GM10266 (cell line): ENCODE measurements around the gene ABHD14A.

Source experiments
- DNase-seq: peaks from one replicate; pipeline ENCODE4 v3.0.0; 2012; ENCODE audit errors: extremely low spot score
- TF ChIP-seq, protein P1 (sequence below): IDR thresholded peaks from 2 replicates; pipeline ENCODE4 v1.5.1; 2012; ENCODE audit warnings: mild to moderate bottlenecking, low read depth; ENCODE audit not compliant: control insufficient read depth, insufficient read depth; ENCODE audit errors: missing control alignments

Gene ABHD14A

DNA sequence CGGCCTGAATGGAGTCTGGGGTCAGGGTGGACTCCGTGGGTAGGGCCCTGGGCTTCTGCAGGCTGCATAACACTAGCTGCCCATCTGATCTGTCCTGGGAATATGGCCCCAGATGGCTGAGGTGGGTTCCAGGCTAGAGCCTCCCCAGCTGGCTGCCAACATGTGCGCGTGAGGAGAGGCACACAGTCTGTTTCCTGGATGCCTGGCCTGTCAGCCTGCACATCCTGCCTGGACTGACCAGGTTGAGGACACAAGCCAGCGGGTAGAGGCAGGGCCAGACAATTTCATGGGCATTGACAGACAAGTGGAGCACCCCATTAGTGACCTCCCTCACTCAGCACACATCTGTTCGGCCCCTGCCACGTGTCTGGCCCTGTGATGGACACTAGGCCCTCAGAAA is 50.6 kb downstream of the ABHD14A start:
- TF ChIP-seq, protein P1, sequence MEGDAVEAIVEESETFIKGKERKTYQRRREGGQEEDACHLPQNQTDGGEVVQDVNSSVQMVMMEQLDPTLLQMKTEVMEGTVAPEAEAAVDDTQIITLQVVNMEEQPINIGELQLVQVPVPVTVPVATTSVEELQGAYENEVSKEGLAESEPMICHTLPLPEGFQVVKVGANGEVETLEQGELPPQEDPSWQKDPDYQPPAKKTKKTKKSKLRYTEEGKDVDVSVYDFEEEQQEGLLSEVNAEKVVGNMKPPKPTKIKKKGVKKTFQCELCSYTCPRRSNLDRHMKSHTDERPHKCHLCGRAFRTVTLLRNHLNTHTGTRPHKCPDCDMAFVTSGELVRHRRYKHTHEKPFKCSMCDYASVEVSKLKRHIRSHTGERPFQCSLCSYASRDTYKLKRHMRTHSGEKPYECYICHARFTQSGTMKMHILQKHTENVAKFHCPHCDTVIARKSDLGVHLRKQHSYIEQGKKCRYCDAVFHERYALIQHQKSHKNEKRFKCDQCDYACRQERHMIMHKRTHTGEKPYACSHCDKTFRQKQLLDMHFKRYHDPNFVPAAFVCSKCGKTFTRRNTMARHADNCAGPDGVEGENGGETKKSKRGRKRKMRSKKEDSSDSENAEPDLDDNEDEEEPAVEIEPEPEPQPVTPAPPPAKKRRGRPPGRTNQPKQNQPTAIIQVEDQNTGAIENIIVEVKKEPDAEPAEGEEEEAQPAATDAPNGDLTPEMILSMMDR = no peak
- no peak for DNase-seq

DNA sequence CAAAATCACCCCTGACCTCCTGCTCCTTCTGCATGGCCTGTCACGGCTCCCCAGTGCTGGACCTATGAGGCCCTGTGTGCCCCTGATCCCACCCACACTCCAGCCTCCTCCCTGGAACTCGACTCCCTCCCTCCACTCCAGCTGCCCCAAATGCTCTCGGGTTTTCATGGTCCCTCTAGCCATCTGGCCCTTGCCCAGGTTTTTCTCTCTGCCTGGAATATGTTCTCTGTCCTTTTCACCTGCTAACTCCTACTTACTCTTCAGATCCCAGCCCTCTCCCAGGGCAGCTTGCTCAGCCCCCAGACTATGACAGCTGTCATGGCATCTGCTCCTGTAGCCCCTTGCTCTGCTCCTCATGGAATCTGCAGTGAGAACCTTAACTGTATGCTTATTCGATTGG is 51.2 kb downstream of the ABHD14A start:
- no peak for DNase-seq
- TF ChIP-seq, protein P1 = no peak

DNA sequence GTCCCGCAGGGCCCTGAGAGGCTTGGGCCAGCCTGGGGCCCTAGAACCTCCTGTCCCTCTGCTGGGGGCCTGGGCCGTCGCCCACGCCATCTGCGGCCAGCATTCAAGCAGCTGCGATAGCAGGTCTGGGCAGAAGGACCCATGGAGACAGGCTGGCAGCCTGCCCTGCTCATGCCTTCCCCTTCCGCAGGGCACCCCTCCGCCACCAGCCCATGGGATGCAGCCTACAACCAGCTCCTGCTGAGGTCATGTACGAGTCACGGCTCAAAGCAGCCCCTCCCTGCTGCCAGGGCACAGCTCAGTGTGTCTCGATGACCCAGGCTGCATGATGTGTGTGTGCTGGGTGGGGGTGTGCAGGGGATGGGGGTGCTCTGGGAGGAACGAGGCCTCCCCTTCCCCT is 53.7 kb downstream of the ABHD14A start:
- DNase-seq = no peak
- TF ChIP-seq, protein P1 = no peak

DNA sequence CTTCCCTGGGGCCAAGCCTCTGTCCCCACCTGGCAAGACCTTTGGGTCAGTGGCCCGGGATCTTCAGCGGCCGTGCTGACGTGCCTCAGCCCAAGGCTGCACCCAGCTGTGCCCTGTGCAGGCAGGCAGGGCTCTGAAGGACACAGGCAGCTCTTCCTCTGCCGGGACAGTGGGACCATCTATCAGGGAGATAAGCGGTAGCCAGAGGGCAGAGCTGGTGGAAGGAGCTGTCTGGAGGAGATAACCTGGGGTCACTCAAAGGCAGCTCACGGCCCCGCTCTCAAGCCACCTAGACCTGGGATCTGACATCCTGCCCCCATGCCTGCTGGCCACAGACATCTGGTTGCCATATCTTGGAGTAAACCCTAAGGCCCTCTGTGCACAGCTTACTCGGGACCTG is 54.2 kb downstream of the ABHD14A start:
- no peak for DNase-seq
- TF ChIP-seq, protein P1 = no peak

DNA sequence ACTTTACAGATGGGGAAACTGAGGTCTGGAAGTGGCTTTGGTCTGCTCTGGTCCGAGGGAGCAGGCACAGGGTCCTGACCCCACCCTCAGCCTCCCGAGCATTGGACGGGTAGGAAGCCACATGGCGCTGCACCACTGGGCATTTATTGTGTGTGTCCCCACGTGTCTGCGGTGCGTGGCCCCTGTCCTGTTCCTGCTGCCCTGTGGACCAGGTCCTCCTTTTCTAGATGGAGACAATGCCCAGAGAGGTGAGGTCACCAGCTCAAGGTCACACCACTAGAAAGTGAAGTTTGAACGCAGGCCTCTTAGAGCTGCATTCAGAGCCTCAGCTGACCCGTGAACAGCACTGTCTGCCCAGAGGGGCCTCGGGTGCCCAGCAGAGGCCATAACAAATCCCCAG is 54.7 kb downstream of the ABHD14A start:
- TF ChIP-seq, protein P1 = no peak

More for the DNA sequence above, 54.7 kb downstream of the ABHD14A start:
- DNase-seq = no peak
